Measurements from ENCODE around the gene CD9.

CD9 gene

DNA sequence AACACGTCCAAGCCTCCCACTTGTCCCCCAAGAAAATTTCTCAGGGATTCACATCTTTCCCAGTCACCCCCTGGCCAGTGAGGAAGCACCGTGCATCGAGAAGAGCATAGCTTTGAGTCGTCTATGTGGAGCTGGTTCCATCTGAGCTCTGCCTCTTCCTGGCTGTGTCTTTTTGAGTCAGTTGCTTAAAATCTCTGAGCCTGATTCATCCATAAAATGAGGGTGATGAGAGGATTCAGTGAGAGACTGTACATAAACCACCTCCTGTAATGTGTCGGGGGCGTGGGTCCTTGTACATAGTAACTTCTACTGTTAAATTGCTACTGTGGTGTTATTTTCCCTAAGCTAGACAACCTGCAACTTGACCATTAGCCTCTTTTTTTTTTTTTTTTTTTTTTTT, 13.8 kb downstream of the CD9 start:
- TF ChIP-seq POLR2A (IDR thresholded peaks at IDR 0.05; ENCODE audit: low read length) (no peak), GATA1 (IDR thresholded peaks at IDR 0.05; ENCODE audit: low read depth, low read length) (no peak)

DNA sequence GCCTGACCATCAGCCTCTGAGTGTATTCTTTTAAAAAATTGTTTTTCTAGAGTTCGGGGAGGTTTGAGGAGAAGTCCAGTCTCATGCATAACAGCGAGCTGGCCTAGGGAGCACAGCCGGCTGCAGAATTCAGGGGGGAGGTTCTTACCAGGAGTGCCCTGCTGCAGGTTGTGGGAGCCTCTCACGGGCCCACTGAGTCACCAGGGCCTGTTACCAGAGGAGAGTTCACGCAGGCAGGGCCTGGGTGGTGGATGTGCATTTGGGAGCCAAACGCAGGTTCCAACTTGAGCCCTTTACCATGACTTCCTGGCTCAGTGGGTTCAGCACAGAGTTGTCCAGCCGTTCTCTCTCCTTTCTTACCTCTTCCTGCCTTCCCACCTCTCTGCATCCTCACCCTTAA, 14.4 kb downstream of the CD9 start:
- DNase-seq = no peak
- TF ChIP-seq POLR2A (IDR thresholded peaks at IDR 0.05; ENCODE audit: low read length) (no peak), GATA1 (IDR thresholded peaks at IDR 0.05; ENCODE audit: low read depth, low read length) (no peak)

More for the DNA sequence above, 13.8 kb downstream of the CD9 start:
- no peak for DNase-seq

DNA sequence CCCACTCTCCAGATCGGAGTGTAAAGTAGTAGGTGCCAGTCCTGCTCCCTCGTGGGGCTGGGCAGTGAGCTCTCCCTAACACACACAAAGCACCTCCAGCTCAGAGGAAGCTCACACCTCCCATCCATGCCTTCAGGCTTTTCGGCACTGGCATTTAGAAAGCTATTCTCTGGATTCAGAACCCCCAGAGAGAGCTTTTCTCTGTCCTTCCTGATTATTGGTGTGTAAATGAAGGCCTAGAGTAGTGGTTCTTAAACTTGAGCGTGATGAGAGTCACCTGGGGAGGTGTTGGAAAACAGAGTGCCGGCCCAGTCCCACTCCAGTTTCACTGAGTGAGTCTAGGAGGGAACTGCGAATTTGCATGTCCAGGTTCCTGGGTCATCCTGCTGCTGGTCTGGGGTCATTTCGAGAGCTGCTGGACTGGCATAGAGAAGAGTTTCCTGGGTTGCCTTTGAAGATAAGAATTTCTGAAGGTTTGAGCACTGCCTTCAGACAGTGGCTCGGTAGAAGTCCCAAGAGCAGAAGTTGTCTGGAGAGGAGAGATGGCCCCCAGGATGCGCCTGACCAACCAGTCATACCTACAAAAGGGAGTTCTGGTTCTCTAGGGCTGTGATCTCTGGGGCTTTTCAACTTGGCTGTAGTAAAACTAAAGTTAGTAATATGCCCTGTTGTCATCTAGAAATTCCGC, 15.1 kb downstream of the CD9 start:
- DNase-seq = no peak
- no peak for TF ChIP-seq POLR2A (IDR thresholded peaks at IDR 0.05; ENCODE audit: low read length)
- TF ChIP-seq GATA1 (IDR thresholded peaks at IDR 0.05; ENCODE audit: low read depth, low read length) = no peak

DNA sequence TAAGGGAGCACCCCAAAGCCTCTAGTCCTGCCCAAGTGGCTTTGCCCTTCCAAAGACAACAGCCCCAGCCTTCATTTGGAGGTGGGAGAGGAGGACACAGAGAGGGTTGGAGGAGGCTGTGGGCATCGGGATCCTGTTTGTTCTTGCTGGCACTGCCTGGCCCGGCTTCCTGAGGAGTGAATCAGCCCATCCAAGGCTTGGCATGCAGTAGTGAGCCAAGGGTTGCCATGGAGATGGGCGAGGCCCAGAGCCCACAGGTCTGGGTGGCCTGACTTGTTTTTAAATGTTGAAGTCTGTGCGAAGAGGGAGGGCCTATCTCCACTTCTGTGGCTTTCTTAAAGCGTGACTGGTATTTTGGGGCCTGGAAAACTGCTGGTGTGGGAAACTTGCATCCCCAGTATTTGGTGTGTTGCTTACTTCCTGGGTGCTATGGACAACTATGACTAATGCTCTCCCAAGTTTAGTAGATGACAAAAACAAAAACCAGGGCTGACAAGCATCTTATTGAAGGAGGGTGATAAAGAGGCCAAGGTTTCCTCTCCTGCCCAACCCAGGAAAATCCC, 15.8 kb downstream of the CD9 start:
- TF ChIP-seq POLR2A (IDR thresholded peaks at IDR 0.05; ENCODE audit: low read length) = no peak
- TF ChIP-seq GATA1 (IDR thresholded peaks at IDR 0.05; ENCODE audit: low read depth, low read length) = no peak
- DNase-seq = no peak

DNA sequence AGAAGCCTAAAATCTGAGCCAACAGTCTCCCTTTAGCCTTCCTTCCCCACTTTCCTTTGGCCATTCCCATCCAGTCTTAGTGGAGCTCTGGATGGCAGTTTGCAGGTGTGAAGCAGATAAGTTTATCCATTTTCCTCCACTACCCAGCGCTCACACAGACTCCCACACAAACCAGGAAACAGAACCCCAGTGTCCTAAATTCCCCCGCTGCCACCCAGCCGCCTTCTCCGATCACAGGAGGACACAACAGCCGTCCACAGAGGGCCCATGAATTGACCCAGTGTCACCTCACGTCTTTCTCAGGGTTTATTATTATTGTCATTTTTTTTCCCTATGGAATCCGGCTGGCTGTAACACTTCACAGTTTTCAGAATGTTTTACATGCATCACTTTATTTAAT, 16.4 kb downstream of the CD9 start:
- no peak for TF ChIP-seq POLR2A (IDR thresholded peaks at IDR 0.05; ENCODE audit: low read length)
- TF ChIP-seq GATA1 (IDR thresholded peaks at IDR 0.05; ENCODE audit: low read depth, low read length) = no peak
- DNase-seq = no peak

DNA sequence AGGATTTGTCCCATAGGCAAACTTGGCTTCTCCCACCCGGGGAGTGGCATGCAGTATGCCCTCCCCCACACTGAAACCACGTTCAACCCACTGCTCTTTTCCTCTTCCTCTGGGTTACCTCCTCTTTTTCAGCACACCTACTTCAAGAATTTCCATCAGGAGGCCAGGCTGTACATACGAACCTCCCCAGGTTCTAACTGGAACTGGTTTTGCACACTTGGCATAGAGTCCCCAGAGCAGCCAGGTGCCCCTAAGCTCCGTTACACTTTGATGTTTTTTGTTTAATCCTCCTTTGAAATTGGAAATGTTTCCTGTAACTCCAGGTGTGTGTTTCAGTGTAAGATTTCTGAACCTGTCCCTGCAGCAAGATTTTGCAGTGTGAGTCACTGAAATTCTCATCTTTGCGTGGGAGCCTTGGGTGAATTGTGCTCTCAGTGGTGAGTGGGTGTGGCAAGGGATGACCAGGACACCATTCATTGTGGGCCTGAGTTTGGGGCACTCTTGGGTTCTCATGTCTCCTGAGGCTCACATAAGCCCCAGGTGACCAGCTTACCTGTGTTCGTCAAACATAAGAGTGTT, 18.2 kb downstream of the CD9 start:
- no peak for DNase-seq

DNA sequence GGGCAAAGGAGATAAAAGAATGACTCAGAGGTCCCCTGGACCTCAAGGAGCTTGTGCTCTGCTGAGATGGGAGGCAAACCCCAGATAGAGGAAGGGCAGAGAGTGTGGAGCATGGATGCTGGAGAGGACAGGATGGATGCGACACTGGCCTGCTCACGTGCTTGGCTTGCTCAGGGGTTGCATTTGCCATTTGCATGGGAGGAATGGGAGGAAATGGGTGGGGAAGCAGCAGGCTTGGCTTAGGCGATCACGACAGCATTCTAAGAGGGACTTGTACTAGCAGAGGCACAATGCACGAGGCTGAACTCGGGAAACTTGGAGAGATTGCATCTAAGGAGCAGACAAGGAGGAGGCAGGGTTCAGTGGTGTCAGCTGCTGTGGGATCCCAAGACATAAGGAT, 19.8 kb downstream of the CD9 start:
- DNase-seq = no peak
- TF ChIP-seq GATA1 (IDR thresholded peaks at IDR 0.05; ENCODE audit: low read depth, low read length) (no peak), POLR2A (IDR thresholded peaks at IDR 0.05; ENCODE audit: low read length) (no peak)

More for the DNA sequence above, 18.2 kb downstream of the CD9 start:
- TF ChIP-seq GATA1 (IDR thresholded peaks at IDR 0.05; ENCODE audit: low read depth, low read length) (no peak), POLR2A (IDR thresholded peaks at IDR 0.05; ENCODE audit: low read length) (no peak)

DNA sequence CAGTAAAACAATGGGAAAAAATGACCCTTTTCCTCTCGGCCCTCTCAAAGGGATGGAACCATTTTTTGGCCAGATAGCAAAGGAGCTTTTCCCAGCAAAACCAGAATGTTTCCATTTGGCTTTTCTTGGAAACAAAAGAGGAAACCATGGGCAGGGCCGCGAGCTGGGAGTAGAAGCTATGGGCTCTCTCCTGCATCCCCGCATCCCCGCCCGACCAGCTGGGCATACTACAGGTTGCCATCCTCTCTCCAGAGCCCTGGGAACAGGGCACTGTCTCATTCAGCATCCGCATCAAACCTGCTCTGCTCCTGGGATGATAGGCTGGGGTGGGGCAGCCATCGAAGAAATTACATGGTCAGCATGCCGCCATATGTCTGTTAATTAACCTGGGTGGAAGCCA, 20.9 kb downstream of the CD9 start:
- no peak for TF ChIP-seq GATA1 (IDR thresholded peaks at IDR 0.05; ENCODE audit: low read depth, low read length)
- no peak for TF ChIP-seq POLR2A (IDR thresholded peaks at IDR 0.05; ENCODE audit: low read length)
- no peak for DNase-seq

DNA sequence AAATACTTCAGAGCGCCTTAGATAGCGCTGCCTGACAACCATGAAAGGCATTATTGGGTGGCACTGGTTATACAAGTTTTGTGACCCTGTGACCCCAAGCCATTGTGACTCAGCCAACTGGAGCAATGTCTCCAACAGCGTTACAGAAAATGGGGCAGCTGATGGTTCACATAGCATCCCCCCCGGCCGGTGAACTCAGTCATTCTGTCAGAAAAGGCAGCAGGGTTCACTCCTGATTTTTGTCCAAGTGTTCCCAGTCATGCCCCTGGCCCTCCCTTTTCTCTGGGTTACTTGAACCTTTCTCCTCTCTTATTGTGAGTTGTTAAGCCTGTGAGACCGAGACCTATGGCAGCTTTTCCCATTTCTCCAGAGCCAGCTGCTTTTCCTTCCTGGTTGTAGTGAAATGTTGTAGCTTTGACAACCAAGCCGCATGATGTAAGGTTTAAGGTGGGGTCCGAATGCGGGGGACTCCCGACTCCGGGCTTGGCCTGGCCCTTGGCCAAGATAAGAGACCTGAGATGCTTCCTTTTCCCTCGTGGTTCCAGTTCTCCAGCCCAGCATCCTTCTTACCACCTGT, 22.0 kb downstream of the CD9 start:
- DNase-seq = no peak
- TF ChIP-seq POLR2A (IDR thresholded peaks at IDR 0.05; ENCODE audit: low read length) (no peak), GATA1 (IDR thresholded peaks at IDR 0.05; ENCODE audit: low read depth, low read length) (no peak)

DNA sequence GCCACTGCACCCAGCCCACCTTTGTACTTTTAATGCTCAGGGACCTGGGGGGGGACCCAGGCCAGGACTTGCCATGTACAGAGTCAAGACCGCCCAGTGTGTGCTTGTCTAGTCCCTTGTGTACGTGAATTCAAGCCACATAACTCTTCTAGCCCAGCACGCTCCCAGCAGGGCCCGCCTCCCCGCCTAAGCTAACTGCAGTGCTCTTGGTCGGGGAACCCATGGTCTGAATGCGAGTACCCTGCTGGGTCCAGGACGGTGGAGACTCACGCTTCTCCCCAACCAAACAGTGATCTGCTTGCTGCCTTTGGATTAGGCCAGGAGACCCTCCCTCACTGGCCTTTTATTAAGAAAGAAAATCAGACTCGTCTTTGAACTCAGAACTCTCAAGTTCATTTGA, 23.3 kb downstream of the CD9 start:
- no peak for TF ChIP-seq POLR2A (IDR thresholded peaks at IDR 0.05; ENCODE audit: low read length)
- TF ChIP-seq GATA1 (IDR thresholded peaks at IDR 0.05; ENCODE audit: low read depth, low read length) = no peak
- no peak for DNase-seq

DNA sequence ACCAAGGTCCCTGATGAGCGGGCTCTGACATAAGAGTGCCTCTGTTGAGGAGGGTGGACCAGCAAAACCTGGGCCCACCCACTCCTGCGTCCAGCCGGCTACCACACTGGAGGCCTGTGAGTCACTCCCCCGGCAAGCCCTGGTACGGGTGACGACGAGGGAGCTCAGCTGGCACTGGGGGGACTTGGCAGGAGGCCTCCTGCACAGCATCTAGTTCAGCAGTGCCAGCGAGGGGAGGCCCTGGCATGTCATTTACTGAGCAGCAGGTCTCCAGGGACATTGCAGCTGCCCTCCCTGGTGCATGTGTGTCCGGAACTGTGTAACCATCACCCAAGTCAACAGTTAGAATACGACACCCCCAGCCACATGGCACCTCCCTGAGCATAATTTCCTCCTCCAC, 24.4 kb downstream of the CD9 start:
- TF ChIP-seq GATA1 (IDR thresholded peaks at IDR 0.05; ENCODE audit: low read depth, low read length) (no peak), POLR2A (IDR thresholded peaks at IDR 0.05; ENCODE audit: low read length) (no peak)

DNA sequence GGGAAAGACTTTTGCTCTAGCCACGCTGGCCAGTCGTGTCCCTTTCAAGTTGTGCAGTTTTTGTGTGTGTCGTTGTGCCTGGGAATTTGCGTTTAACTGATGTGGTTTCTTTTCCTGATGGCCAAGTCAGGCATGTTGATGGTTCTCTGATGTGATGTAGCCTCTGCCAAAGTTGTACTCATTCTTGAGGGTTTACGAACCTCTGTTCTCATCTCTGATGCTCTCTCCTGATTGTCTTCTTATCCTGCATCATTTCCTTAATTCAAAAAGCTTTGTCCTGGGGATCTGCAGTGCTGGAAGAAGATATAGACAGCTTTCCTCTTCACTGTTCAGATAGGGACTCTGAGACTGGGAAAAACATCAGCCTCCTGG, 25.4 kb downstream of the CD9 start:
- DNase-seq = no peak
- no peak for TF ChIP-seq GATA1 (IDR thresholded peaks at IDR 0.05; ENCODE audit: low read depth, low read length)
- no peak for TF ChIP-seq POLR2A (IDR thresholded peaks at IDR 0.05; ENCODE audit: low read length)

More for the DNA sequence above, 24.4 kb downstream of the CD9 start:
- DNase-seq = no peak

DNA sequence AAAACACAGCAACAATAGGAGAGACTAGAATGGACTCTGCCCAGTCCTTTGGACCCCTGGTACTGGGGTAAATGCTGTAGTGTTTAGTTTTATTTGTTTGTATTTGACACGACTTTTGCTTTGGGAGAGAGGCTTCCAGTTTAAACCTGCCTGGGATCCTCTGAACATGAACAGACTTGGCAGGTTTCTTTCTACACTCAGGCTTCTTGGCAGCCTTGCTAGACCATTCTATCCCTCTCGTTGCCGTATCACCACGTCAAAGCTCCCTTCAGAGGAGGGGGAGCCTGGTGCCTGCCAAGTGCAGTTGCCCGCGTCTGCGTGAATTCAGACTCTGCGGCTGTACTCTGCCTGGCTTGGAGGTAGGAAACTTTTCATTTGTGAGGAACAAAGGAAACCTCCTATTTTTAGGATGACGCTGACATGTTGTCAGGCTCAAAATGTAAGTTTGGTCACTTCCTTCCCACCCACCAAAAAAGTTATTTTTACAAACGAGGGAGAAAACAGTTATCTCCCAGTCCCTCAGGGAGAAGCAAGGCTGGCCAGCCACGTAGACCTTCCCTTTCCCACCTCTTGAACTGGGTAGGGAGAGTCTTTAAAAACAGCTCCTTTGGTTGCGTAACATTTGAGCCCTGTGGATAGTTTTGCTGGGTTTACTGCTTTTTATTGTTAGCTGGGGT, 25.9 kb downstream of the CD9 start:
- DNase-seq = no peak
- TF ChIP-seq GATA1 (IDR thresholded peaks at IDR 0.05; ENCODE audit: low read depth, low read length) (no peak), POLR2A (IDR thresholded peaks at IDR 0.05; ENCODE audit: low read length) (no peak)

DNA sequence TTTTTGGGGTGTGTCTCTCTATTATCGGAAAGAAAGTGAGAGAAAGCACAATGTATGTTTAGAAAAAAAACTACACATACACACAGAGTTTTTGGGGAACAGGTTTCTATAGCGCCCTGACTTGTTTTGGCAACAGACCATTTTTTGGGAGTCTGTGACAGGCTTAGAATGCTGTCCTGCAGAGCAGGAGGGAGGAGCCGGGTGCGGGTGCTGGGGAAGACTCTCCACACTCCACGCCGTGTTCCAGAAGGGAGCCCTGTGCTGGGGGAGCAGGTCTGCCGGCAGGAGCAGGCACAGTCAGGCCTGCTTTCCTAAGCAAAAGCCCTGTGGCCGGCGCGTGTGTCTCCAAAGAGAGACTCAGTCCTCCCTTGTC, 26.5 kb downstream of the CD9 start:
- TF ChIP-seq GATA1 (IDR thresholded peaks at IDR 0.05; ENCODE audit: low read depth, low read length) (no peak), POLR2A (IDR thresholded peaks at IDR 0.05; ENCODE audit: low read length) (no peak)
- no peak for DNase-seq

Data from erythroblast (primary cell).